ENCODE results near the gene FOXO3. TPM values are rescaled to one million over a fixed set of nuclear protein-coding genes. Genes with fewer than 3 reads are reported as not detected.

FOXO3 gene
- total RNA-seq, 4 donors from 2014 or later: 29.9 to 66.1 (median 59.1) TPM

GRCh38 chr6:108565893-108566292 lies 5.2 kb downstream of the FOXO3 start:
- Histone ChIP-seq H3K4me3 (peak overlapping the region in 1 of 4 donors; percentile 72), H3K4me1 (peaks cover 27 to 75% (median 47%) of the 10 kb centered on the region in 4 donors), H3K27ac (peak overlapping the region; percentile 98 to 100 (median 99)), H3K36me3 (peaks cover 0 to 32% (median 7%) of the 10 kb centered on the region in 4 donors), H3K9me3 (no peaks in the 10 kb centered on the region), H3K27me3 (no peaks in the 10 kb centered on the region)
- TF ChIP-seq POLR2AphosphoS5 (IDR thresholded peaks at IDR 0.05) (peak; percentile 25 to 72 (median 70)), POLR2A (IDR thresholded peaks at IDR 0.05) (no peak)
- peak; percentile 36 for DNase-seq
- in situ Hi-C loops (cut with MboI; ENCODE audit: low pct_ligation_motif_present in 1 of 4, low pct_unique_long_range_greater_than_20kb in 1 of 4, low sequenced_read_pairs in 3 of 4): loop anchor here in 1 of 4 donors (25.0 kb wide), 1 partner anchor 96 kb away; no protein-coding TSS in a partner anchor
- intact Hi-C loops (cut with DNase I; ENCODE audit: low total_unique reads): no loop called here
- WGBS, 2 donors (ENCODE audit: low coverage in 1 of 2): 0 to 3% methylated on average over 4 of the region's 4 CpGs

- Histone ChIP-seq H3K9me3 (no peaks in the 10 kb centered on the region), H3K4me1 (peaks cover 27 to 76% (median 47%) of the 10 kb centered on the region in 4 donors), H3K4me3 (peak overlapping the region in 1 of 4 donors; percentile 72), H3K27ac (peak overlapping the region; percentile 98 to 100 (median 99)), H3K27me3 (no peaks in the 10 kb centered on the region), H3K36me3 (peaks cover 0 to 37% (median 7%) of the 10 kb centered on the region in 4 donors)
- in situ Hi-C loops (cut with MboI; ENCODE audit: low pct_ligation_motif_present in 1 of 4, low pct_unique_long_range_greater_than_20kb in 1 of 4, low sequenced_read_pairs in 3 of 4): loop anchor here in 1 of 4 donors (25.0 kb wide), 1 partner anchor 96 kb away; no protein-coding TSS in a partner anchor
- intact Hi-C loops (cut with DNase I; ENCODE audit: low total_unique reads): no loop called here
- TF ChIP-seq CTCF (IDR thresholded peaks at IDR 0.05) (no peak), EP300 (IDR thresholded peaks at IDR 0.05; ENCODE audit: low read depth) (no peak), POLR2A (IDR thresholded peaks at IDR 0.05) (no peak), POLR2AphosphoS5 (IDR thresholded peaks at IDR 0.05) (no peak)
- no peak for DNase-seq
These were observed 5.7 kb downstream of the FOXO3 start for GRCh38 chr6:108566406-108566805.

- in situ Hi-C loops (cut with MboI; ENCODE audit: low pct_ligation_motif_present in 1 of 4, low pct_unique_long_range_greater_than_20kb in 1 of 4, low sequenced_read_pairs in 3 of 4) (loop anchor here in 1 of 4 donors (25.0 kb wide), 1 partner anchor 94 kb away; no protein-coding TSS in a partner anchor), intact Hi-C loops (cut with DNase I; ENCODE audit: low total_unique reads) (no loop called here)
- Histone ChIP-seq H3K9me3 (no peaks in the 10 kb centered on the region), H3K27me3 (no peaks in the 10 kb centered on the region), H3K36me3 (peaks cover 0 to 52% (median 10%) of the 10 kb centered on the region in 4 donors), H3K4me3 (no peak overlapping the region), H3K27ac (no peak overlapping the region), H3K4me1 (peaks cover 27 to 77% (median 40%) of the 10 kb centered on the region in 4 donors)
- no peak for DNase-seq
- 85 to 93% methylated on average over 5 of the region's 5 CpGs for whole genome bisulfite sequencing, 2 donors (ENCODE audit: low coverage in 1 of 2)
- TF ChIP-seq POLR2AphosphoS5 (IDR thresholded peaks at IDR 0.05): no peak
- TF ChIP-seq CTCF (IDR thresholded peaks at IDR 0.05): no peak
- no peak for TF ChIP-seq EP300 (IDR thresholded peaks at IDR 0.05; ENCODE audit: low read depth)
- no peak for TF ChIP-seq POLR2A (IDR thresholded peaks at IDR 0.05)
These were observed 7.4 kb downstream of the FOXO3 start for GRCh38 chr6:108568101-108568500.

GRCh38 chr6:108568551-108569305 lies 8.0 kb downstream of the FOXO3 start:
- H3K4me1 ChIP-seq: peaks cover 27 to 73% (median 37%) of the 10 kb centered on the region in 4 donors
- no peaks in the 10 kb centered on the region for H3K9me3 ChIP-seq
- in situ Hi-C loops (cut with MboI; ENCODE audit: low pct_ligation_motif_present in 1 of 4, low pct_unique_long_range_greater_than_20kb in 1 of 4, low sequenced_read_pairs in 3 of 4): loop anchor here in 1 of 4 donors (25.0 kb wide), 1 partner anchor 94 kb away; no protein-coding TSS in a partner anchor
- no peak for DNase-seq
- intact Hi-C loops (cut with DNase I; ENCODE audit: low total_unique reads): no loop called here
- no peak overlapping the region for H3K27ac ChIP-seq
- no peak for TF ChIP-seq POLR2A (IDR thresholded peaks at IDR 0.05)
- no peaks in the 10 kb centered on the region for H3K27me3 ChIP-seq
- peaks cover 0 to 52% (median 10%) of the 10 kb centered on the region in 4 donors for H3K36me3 ChIP-seq
- H3K4me3 ChIP-seq: no peak overlapping the region
- 86 to 94% methylated on average over 2 to 3 of the region's 3 CpGs for WGBS, 2 donors (ENCODE audit: low coverage in 1 of 2)

GRCh38 chr6:108570517-108570916 lies 9.8 kb downstream of the FOXO3 start:
- intact Hi-C loops (cut with DNase I; ENCODE audit: low total_unique reads): no loop called here
- peaks cover 19 to 73% (median 34%) of the 10 kb centered on the region in 4 donors for H3K4me1 ChIP-seq

More at GRCh38 chr6:108570517-108570916, 9.8 kb downstream of the FOXO3 start:
- in situ Hi-C loops (cut with MboI; ENCODE audit: low pct_ligation_motif_present in 1 of 4, low pct_unique_long_range_greater_than_20kb in 1 of 4, low sequenced_read_pairs in 3 of 4): loop anchor here in 1 of 4 donors (25.0 kb wide), 1 partner anchor 92 kb away; no protein-coding TSS in a partner anchor
- TF ChIP-seq CTCF (IDR thresholded peaks at IDR 0.05): no peak
- TF ChIP-seq POLR2A (IDR thresholded peaks at IDR 0.05): no peak
- no peak for TF ChIP-seq POLR2AphosphoS5 (IDR thresholded peaks at IDR 0.05)
- TF ChIP-seq EP300 (IDR thresholded peaks at IDR 0.05; ENCODE audit: low read depth): no peak
- 95% methylated on average over 1 of the region's 1 CpG; no CpG with 5 or more reads in 1 of the 2 donors for WGBS, 2 donors (ENCODE audit: low coverage in 1 of 2)
- DNase-seq: no peak
- no peak overlapping the region for H3K27ac ChIP-seq
- H3K36me3 ChIP-seq: peaks cover 0 to 52% (median 10%) of the 10 kb centered on the region in 4 donors
- H3K9me3 ChIP-seq: no peaks in the 10 kb centered on the region
- no peaks in the 10 kb centered on the region for H3K27me3 ChIP-seq
- no peak overlapping the region for H3K4me3 ChIP-seq
